ENCODE measurements around the gene FOXE3.

DNA sequence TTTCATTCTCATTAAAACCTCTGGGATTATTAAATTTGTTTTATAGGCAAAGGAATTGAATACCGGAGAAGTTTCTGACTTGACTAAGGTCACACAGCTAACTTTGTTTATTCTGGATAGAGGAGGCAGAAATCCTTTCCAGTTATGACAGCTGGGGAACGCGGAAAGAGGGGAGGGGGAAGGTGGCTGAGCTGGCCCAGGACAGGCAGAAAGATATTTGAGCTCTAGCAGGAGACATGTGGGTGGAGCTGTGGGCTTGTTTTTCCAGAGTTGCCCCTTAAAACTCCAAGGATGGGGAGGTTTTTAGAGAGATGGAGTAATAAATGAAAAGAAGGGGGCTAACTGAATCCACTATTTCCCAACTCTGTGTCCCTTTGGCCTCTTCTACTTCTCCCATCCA lies 49.5 kb downstream of the FOXE3 start:
- TF ChIP-seq SP1 (IDR thresholded peaks at IDR 0.05) (no peak), BHLHE40 (IDR thresholded peaks at IDR 0.05; ENCODE audit: borderline replicate concordance) (no peak), FOXM1 (IDR thresholded peaks at IDR 0.05; ENCODE audit: borderline replicate concordance) (no peak), TARDBP (IDR thresholded peaks at IDR 0.05) (no peak), ELF4 (IDR thresholded peaks at IDR 0.05) (no peak), SUZ12 (IDR thresholded peaks at IDR 0.05) (no peak), CTBP1 (IDR thresholded peaks at IDR 0.05; ENCODE audit: borderline replicate concordance) (no peak), FOXA1 (IDR thresholded peaks at IDR 0.05) (no peak), LEF1 (IDR thresholded peaks at IDR 0.05; ENCODE audit: borderline replicate concordance) (no peak), L3MBTL2 (conservative IDR thresholded peaks at IDR 0.05) (no peak), FOXK2 (IDR thresholded peaks at IDR 0.05) (no peak), NFRKB (IDR thresholded peaks at IDR 0.05) (no peak), ZNF384 (IDR thresholded peaks at IDR 0.05) (no peak)
- TF ChIP-seq, protein P1, sequence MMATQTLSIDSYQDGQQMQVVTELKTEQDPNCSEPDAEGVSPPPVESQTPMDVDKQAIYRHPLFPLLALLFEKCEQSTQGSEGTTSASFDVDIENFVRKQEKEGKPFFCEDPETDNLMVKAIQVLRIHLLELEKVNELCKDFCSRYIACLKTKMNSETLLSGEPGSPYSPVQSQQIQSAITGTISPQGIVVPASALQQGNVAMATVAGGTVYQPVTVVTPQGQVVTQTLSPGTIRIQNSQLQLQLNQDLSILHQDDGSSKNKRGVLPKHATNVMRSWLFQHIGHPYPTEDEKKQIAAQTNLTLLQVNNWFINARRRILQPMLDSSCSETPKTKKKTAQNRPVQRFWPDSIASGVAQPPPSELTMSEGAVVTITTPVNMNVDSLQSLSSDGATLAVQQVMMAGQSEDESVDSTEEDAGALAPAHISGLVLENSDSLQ (IDR thresholded peaks at IDR 0.05), result no peak
